Measurements from ENCODE around the gene MAP3K5.

GRCh38 chr6:136769124-136769523 is 23.2 kb downstream of the MAP3K5 start:
- TF ChIP-seq CTCF (IDR thresholded peaks at IDR 0.05) (no peak), POLR2A (IDR thresholded peaks at IDR 0.05) (no peak)
